ENCODE data around the gene GRM6.

The GRM6 gene

GRCh38 chr5:178994580-178995340 is at the start of gene GRM6:
Gene GRM6 (minus strand): TSS chr5:178995320. CDS start chr5:178994944, 376 bp downstream.
- no peak for TF ChIP-seq ZNF274 (IDR thresholded peaks at IDR 0.05; ENCODE audit: low read depth, low read length)
- no peak within 1 kb of the TSS for H3K4me3 ChIP-seq (ENCODE audit: low read length)

- no peak overlapping the region for H3K4me3 ChIP-seq (ENCODE audit: low read length)
- no peak for TF ChIP-seq ZNF274 (IDR thresholded peaks at IDR 0.05; ENCODE audit: low read depth, low read length)
These were observed 49.6 kb upstream of the GRM6 start for GRCh38 chr5:179044765-179045164.

DNA sequence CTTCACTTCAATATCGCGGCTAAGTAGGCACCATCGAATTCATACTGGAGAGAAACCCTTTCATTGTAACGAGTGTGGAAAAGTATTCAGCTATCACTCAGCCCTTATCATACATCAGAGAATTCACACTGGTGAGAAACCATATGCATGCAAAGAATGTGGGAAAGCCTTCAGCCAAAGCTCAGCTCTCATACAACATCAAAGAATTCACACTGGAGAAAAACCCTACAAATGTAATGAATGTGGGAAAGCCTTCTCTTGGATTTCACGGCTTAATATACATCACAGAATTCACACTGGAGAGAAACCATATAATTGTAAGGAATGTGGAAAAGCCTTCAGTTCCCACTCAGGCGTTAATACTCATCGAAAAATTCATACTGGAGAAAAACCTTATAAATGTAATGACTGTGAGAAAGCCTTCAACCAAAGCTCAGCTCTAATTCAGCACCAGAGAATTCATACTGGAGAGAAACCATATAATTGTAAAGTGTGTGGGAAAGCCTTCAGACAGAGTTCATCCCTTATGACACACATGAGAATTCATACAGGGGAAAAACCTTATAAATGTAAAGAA is 38.0 kb upstream of the GRM6 start:
- H3K4me3 ChIP-seq (ENCODE audit: low read length), result no peak overlapping the region
- peak; percentile 33; the same call in 1 of the 2 replicates for TF ChIP-seq ZNF274 (IDR thresholded peaks at IDR 0.05; ENCODE audit: low read depth, low read length)

DNA sequence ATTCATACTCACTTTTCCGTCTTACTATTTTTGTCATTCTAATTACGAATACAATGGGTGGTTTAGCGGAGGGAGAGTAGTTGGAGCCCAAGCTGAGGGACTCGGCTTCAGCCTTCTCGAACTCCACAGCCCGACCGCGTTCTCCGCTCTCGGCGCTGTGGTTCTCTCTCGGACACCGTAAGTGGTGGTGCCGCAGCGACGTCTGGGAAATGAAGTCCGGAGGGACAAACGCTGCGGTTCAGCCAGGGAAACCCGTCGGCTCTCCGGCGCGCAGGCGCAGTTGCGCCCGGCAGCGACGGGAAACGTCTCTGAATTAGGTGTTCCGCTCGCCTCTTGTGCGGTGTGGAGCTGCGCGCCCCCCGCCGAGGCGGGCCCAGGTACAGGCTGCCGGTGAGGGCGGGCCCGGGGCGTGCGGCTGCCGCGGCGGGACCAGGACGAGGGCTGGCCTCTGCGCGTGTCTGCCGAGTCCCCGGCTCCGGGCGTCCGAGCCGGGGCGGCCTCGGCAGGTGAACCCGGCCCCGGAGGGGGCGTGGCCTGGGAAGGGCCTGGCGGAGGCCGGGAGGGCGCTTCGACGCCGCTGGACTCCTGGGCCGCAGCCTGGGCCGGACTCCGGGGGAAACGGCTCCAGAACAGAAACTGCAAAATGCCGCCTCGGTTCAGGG is 28.5 kb upstream of the GRM6 start, which contains the start of gene ZNF879:
Gene ZNF879, plus strand, starts transcription at position 277 of the 662 bp plus-strand sequence. CDS start 1,201 bp downstream, outside the sequence.
- no peak for TF ChIP-seq ZNF274 (IDR thresholded peaks at IDR 0.05; ENCODE audit: low read depth, low read length)
- peak within 1 kb of the TSS; percentile 72; the same call in 1 of the 2 replicates for H3K4me3 ChIP-seq (ENCODE audit: low read length)

GRCh38 chr5:179008667-179009066 is 13.5 kb upstream of the GRM6 start:
- H3K4me3 ChIP-seq (ENCODE audit: low read length), result no peak overlapping the region
- no peak for TF ChIP-seq ZNF274 (IDR thresholded peaks at IDR 0.05; ENCODE audit: low read depth, low read length)

DNA sequence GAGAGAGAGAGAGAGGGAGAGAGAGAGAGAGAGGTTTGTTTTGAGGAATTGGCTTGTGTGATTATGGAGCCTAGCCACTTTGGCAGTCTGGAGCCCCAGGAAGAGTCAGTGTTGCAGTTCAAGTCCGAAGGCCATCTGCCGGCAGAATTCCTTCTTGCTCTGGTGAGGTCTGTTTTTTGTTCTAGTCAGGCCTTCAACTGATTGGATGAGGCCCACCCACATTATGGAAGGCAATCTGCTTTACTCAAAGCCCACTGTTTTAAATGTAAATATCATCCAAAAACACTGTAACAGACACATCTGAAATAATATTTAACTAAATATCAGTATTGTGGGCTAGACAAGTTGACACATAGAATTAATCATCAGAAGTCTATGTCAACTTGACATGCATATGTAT is 11.4 kb upstream of the GRM6 start:
- TF ChIP-seq ZNF274 (IDR thresholded peaks at IDR 0.05; ENCODE audit: low read depth, low read length), result no peak
- H3K4me3 ChIP-seq (ENCODE audit: low read length), result no peak overlapping the region

DNA sequence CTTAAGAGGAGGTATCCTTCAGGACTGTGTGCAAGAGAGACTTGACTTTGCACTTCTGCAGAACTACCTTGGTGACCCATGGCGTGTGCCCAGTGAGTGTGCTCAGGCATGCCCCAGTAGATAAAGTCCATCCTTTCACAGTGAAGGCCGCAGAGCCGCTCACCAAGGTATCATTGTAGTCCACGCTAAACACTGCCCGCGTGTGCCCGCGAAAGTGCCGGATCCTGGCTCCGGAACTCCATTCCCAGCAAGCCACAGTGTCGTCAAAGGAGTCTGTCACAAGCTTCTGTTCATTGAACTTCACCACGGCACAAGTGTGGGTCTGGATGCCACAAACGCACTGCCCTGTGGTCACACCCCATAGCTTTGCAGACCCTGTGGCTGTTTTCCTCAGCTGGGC is 3.3 kb upstream of the GRM6 start:
- TF ChIP-seq ZNF274 (IDR thresholded peaks at IDR 0.05; ENCODE audit: low read depth, low read length), result no peak
- H3K4me3 ChIP-seq (ENCODE audit: low read length), result no peak overlapping the region

DNA sequence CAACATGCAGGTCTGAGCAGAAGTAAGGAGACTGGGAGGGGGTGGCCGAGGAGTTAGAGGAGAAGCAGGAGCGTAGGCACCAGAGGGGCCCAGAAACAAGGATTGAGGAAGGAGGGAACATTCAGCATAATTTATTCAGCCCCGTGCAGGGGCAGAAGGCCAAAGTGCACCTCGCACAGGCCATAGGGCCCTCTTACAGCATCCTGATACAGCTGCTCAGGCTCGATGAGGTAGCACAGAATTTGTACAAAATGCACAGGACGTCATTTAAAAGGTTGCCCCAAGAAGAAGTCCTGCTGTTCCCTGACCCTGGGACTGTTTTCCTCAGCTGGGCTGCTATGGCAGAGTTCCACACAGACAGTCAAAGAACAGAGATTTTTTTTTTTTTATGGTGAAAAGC is 2.1 kb upstream of the GRM6 start:
- no peak overlapping the region for H3K4me3 ChIP-seq (ENCODE audit: low read length)
- no peak for TF ChIP-seq ZNF274 (IDR thresholded peaks at IDR 0.05; ENCODE audit: low read depth, low read length)

GRCh38 chr5:178996156-178996555 is 1.0 kb upstream of the GRM6 start:
- no peak for TF ChIP-seq ZNF274 (IDR thresholded peaks at IDR 0.05; ENCODE audit: low read depth, low read length)
- no peak overlapping the region for H3K4me3 ChIP-seq (ENCODE audit: low read length)

GRCh38 chr5:178995341-178995690 is 196 bp upstream of the GRM6 start:
- no peak overlapping the region for H3K4me3 ChIP-seq (ENCODE audit: low read length)
- no peak for TF ChIP-seq ZNF274 (IDR thresholded peaks at IDR 0.05; ENCODE audit: low read depth, low read length)

DNA sequence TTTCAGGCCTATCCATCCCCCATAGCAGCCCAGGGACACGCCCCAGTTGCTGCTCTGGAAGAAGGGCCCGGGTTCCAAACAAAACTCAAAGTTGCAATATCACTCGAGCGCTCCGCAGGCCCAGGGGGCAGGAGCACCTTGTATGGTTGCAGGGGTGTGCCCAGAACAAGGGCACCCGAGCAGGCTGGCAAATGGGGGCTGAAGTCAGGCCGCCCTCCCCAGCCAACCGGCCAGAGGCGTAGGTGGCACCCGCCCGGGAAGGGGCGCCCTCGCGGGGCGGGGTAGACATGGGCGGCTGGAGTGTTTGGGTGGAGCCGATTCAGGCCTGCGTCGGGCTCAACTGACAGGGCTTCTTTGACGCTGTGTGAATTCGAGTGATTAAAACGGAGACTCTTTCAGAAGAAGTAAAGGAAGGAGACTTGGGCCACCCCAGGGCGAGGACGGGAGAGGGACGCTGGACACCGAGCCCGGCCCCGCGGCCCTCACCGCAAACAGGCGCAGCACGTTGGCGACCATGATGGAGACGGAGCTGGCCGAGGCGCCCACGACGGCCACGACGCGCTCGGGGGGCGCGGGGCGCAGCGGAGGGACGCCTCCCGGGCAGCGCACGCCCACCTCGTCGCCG is 1.1 kb downstream of the GRM6 start:
- TF ChIP-seq ZNF274 (IDR thresholded peaks at IDR 0.05; ENCODE audit: low read depth, low read length), result no peak
- no peak overlapping the region for H3K4me3 ChIP-seq (ENCODE audit: low read length)

DNA sequence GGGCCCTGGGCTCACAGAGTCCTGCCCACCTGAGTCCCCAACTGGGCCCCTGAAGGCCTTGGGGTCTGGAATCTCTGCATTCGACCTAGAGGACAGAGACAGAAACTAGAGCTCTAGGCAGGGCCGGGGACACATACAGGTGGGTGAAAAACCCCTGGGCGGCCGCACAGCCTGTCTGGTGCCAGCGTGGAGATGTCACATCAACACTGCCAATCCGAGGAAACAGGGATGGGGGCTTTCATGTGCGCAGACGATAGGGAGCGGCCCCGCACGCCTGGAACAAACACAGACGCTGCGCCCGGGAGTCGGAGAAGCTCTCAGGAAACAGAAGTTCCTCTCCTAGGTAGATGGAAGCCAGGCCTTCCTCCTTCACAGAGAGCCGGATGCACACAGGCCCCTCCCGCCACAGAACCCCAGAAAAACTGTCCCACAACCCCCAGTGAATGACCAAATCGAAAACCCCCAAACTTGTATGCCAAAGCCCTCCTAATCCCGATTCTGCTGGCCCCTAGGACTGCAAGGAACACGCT is 1.8 kb downstream of the GRM6 start:
- no peak for TF ChIP-seq ZNF274 (IDR thresholded peaks at IDR 0.05; ENCODE audit: low read depth, low read length)
- H3K4me3 ChIP-seq (ENCODE audit: low read length), result no peak overlapping the region

GRCh38 chr5:178992291-178992895 is 2.7 kb downstream of the GRM6 start:
- H3K4me3 ChIP-seq (ENCODE audit: low read length), result no peak overlapping the region
- no peak for TF ChIP-seq ZNF274 (IDR thresholded peaks at IDR 0.05; ENCODE audit: low read depth, low read length)

All from GM08714 (cell line).